Stimulated activated naive CD8-positive, alpha-beta T cell treated with anti-CD3 and anti-CD28 coated beads, Interleukin-15, Interleukin-2, amounts not matched to agents 100 U/mL and 50 U/mL, for 24 hours (primary cell): ENCODE measurements around the gene CAST.

Experiments
- ATAC-seq: fragments of 150-1000 bp; cut with Tn5 transposase; one replicate; pipeline ENCODE4 v1.10.0; 2021
- DNase-seq: peaks from one replicate; pipeline ENCODE4 v3.0.0; 2021

CAST gene

GRCh38 chr5:96747720-96748119 lies 85.5 kb downstream of the CAST start:
- ATAC-seq = no peak
- no peak for DNase-seq

DNA sequence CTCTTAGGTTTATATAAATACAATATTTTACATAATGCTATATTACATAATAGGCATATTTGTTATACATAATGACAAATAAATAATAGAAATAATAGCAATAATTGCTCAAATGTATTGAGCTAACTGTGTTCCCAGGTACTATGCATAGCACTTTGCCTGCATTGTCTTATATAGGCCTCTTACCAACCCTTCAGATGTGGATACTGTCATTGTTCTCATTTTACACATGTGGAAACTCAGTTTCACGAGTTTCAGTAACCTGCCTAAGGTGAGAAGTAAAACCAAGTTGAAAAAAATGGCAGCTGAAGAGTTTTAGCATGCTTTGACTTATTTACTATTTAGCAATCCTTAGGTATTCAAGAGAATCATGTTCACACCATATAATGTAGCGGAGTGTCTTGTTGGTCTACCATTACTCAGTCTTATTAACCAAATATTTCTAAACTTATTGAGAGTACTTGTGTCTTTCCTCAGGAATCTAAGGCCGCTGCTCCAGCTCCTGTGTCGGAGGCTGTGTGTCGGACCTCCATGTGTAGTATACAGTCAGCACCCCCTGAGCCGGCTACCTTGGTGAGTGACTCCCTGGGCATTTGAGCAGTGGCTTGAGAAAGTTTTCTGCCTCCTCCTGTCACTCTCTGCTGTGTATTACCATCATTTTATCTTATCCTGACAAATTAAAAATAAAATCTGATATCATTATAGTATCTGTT lies 88.1 kb downstream of the CAST start:
- no peak for DNase-seq
- no peak for ATAC-seq

- no peak for ATAC-seq
- DNase-seq = no peak
These were observed 89.3 kb downstream of the CAST start for GRCh38 chr5:96751203-96752169.

DNA sequence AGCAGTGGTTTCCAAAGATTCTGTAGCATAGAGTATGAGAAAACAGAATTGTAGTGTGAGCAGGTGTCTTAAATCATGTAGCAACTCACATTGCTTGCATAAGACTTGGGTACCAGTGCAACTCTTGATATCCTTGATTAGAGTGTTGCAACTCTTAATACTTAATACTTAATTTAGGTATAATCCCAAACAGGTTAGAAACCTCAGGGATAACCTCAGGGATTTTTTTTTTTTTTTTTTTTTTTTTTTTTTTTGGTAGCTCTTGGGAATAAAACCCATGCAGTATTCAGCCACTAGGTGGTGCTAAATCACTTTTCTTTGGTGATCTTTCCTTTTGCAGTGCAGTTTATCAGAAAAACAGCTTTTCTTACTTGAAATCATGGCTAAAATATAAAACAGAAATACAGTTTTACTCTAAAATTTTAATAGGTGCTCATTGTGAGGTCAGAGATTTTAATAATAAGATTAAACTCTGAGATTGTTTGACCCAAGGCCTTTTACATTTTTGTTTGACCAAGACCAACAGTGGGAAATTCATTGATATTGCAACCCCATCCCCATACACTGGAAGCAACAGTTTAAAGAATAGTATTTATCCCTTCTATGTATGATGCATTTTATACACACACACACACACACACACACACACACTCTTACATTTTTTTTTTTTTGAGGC lies 90.3 kb downstream of the CAST start:
- DNase-seq (peak; percentile 27), ATAC-seq (no peak)

- no peak for DNase-seq
- no peak for ATAC-seq
These were observed 90.8 kb downstream of the CAST start for GRCh38 chr5:96753017-96753397.

- ATAC-seq (no peak), DNase-seq (no peak)
These were observed 91.7 kb downstream of the CAST start for GRCh38 chr5:96753848-96754247.

GRCh38 chr5:96755851-96756250 lies 93.7 kb downstream of the CAST start:
- ATAC-seq (no peak), DNase-seq (no peak)

DNA sequence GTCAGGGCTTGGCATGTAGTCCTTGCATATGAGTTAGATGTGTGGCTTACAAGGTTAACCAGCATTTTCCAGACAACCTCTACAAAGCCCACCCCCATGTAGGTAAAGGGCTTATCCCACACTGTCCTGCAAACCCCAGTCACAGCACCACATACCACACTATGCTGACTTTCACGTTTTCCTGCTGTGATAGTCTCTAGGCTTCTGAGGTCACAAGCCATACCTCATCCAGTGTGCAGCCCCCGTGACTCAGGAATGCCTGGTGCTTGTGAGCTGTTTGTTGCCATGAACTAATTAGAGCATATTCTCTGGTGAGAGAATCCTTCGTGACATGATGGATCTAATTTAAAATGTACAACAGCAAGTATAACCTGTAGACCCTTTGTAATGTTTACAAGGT lies 94.8 kb downstream of the CAST start:
- DNase-seq = no peak
- ATAC-seq = peak; percentile 52

GRCh38 chr5:96758621-96759020 lies 96.4 kb downstream of the CAST start:
- DNase-seq (no peak), ATAC-seq (no peak)

DNA sequence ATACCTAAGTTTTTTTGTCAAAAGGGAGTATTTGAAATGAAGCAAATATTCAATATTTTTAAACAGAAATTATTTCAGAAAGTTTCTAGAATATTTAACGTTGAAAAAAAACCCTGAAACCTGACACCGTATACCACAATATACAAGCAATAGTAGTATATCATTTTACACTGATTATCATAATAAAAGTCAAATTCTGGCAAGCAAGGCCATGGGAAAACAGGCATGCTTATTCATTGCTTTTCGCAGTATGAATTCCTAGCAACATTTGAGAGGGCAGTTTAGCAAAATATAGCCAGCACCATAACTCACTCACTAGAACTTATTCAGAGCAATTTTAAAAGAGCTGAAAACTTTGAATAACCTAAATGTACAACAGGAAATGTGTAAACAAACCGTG lies 99.4 kb downstream of the CAST start:
- DNase-seq = no peak

GRCh38 chr5:96763026-96763425 lies 100.8 kb downstream of the CAST start:
- no peak for ATAC-seq
- DNase-seq = no peak

More for the DNA sequence above, 99.4 kb downstream of the CAST start:
- no peak for ATAC-seq

- ATAC-seq (no peak), DNase-seq (no peak)
These were observed 102.9 kb downstream of the CAST start for GRCh38 chr5:96765043-96765442.

DNA sequence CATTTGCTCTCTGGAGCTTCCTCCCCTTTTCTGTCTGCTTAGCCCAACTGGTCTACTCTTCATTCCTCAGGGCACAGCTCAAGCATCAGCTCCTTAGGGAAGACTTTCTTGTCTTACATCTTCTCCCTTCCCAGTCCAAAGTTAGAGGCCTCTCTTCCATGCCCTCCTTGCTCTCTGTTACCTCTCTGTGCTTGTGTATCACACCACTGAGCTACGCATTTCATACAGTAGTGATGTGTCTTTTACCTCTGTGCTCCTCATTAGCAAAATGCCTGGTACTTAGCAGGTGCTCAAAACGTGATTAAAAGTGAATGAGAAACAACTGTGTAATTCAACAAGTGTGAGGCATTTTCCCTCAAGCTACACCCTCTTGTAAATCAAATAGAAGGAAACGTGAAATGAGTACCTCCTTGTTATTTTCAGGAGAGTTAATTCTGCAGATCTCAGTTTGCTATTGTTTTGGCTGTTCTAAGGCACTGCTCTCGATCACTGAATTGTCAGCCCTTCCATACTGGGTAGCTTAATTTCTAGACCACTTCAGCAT lies 106.6 kb downstream of the CAST start:
- DNase-seq = no peak
- no peak for ATAC-seq

DNA sequence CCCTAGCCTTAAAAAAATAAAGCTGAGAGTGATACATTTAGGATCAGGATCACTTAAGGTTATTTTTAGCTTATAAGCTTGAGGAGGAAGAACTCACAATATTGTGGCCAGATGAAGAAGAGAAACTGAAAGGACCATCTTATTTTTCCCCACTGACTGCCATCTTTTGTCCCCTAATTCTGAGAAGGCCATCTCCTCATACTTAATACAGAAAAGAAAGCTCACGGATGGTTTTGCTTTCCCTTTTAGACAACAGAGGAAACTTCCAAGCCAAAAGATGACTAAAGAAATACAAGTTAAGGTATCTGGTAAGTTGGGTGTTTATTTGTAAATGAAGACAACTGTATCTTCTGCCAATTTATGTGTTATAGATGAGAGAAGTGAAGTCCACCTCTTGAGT lies 109.2 kb downstream of the CAST start:
- ATAC-seq = no peak
- no peak for DNase-seq

GRCh38 chr5:96772111-96772510 lies 109.9 kb downstream of the CAST start:
- no peak for ATAC-seq
- DNase-seq = no peak

GRCh38 chr5:96772542-96772941 lies 110.4 kb downstream of the CAST start:
- ATAC-seq (no peak), DNase-seq (no peak)

DNA sequence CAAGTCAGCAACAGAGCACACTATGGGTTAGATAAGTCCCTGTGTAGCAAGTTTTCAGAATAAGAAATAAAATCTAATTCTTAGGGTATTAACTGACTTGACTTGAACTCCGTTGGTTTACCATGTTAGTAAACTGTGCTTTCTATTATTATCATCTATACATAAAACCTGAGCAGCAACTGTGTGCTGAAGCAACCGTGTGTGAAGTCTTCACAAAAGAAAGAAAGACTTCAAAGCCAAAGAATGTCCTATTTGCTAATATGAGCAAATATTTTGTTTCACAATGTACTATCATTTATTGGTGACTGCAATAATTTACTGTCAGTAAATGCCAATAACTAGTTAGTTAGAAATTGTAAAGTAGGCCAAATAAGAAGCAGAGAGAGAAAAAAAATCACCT lies 112.9 kb downstream of the CAST start:
- no peak for DNase-seq
- no peak for ATAC-seq

- ATAC-seq (no peak), DNase-seq (no peak)
These were observed 113.5 kb downstream of the CAST start for GRCh38 chr5:96775689-96776088.

DNA sequence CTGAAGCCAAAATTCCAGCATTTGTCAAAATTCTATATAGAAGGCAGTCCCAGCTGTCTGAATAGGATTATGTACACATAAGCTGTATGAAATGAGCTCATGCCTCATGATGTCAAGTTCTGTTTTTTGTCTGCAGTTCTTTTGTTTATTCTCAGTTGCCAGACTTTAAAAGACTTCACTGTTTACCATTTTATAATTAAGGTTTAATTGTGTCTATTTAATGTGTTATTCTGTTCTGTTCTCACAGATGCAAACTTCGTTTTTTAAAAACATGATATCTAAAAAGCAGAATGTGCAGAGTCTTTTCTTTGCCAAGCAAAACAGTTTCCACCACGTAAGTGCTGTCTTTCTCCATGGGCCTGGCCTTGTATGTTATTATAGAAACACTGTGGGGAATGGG lies 114.4 kb downstream of the CAST start:
- no peak for ATAC-seq
- DNase-seq = no peak

DNA sequence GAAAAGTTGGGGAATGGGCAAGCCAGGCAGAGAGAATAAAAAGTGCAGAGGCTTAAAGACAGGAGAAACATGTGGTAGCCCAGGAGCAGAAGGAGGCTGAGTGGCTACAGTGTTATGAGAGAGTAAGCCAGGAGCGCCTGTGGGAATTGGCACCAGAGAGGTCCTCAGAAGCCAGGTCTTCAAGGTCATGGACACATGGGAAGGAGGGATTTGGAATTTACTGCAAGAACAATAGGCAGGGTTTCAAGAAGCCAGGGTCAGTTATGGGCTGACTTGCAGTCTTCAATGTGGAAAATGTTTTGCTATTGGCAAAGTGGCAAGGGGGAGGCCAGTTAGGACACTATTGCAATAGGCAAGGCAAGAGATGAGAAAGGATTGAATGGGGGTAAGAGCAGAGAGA lies 116.2 kb downstream of the CAST start:
- DNase-seq = no peak
- ATAC-seq = no peak

GRCh38 chr5:96780626-96781025 lies 118.5 kb downstream of the CAST start:
- no peak for ATAC-seq
- DNase-seq = no peak
